Keratinocyte (primary cell): Measurements from ENCODE around the gene RTN4RL2.

Experiments
- EZH2 ChIP-seq: IDR thresholded peaks from one replicate; pipeline ENCODE4 v1.6.1; 2012; ENCODE audit warnings: inconsistent platforms, mild to moderate bottlenecking, low read length, moderate library complexity
- TF ChIP-seq, protein P1 (sequence below), 3 experiments: IDR thresholded peaks in 1 of 3; conservative IDR thresholded peaks in 1 of 3; optimal IDR thresholded peaks in 1 of 3; 2 replicates in 2 of 3; 3 replicates in 1 of 3; pipeline versions ENCODE3 to v1.5.1; 2011; ENCODE audit warnings: low read length in 3 of 3, mild to moderate bottlenecking in 3 of 3, moderate library complexity in 2 of 3, control low read depth in 1 of 3, inconsistent platforms in 1 of 3; ENCODE audit not compliant: insufficient read depth in 2 of 3; ENCODE audit errors: extremely low read depth in 1 of 3

DNA sequence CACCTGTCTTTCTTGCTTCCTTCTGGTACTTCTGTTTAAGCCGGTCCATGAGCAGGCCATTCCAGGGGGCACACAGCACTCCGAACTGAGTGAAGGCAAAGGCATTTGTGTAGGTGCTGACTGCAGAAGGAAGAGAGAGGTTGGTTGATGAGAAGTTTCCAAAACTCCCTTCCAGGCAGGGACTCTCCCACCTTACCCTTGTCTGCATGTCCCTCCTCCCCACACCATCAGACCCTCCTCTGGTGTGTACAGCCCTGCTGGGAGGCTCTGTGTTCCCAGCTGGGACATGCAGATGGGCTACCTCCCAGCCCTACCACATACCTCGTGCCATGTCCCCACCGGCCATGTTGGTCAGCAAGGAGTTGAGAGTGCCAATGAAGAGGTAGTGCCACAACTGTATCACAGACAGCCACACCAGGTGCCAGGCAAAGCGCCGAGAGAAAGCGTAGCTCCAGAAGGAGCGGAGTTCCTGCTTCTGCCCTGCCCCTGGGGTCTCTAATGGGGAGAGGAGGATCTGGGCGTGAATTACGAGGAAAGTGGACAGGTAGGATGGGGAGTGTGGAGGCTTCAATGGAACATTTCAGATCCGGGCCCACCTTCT, 45.6 kb upstream of the RTN4RL2 start:
- no peak for TF ChIP-seq EZH2
- TF ChIP-seq, protein P1, sequence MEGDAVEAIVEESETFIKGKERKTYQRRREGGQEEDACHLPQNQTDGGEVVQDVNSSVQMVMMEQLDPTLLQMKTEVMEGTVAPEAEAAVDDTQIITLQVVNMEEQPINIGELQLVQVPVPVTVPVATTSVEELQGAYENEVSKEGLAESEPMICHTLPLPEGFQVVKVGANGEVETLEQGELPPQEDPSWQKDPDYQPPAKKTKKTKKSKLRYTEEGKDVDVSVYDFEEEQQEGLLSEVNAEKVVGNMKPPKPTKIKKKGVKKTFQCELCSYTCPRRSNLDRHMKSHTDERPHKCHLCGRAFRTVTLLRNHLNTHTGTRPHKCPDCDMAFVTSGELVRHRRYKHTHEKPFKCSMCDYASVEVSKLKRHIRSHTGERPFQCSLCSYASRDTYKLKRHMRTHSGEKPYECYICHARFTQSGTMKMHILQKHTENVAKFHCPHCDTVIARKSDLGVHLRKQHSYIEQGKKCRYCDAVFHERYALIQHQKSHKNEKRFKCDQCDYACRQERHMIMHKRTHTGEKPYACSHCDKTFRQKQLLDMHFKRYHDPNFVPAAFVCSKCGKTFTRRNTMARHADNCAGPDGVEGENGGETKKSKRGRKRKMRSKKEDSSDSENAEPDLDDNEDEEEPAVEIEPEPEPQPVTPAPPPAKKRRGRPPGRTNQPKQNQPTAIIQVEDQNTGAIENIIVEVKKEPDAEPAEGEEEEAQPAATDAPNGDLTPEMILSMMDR (optimal IDR thresholded peaks at IDR 0.05 in 1 of 3, IDR thresholded peaks at IDR 0.05 in 1 of 3, conservative IDR thresholded peaks at IDR 0.05 in 1 of 3; ENCODE audit: extremely low read depth in 1 of 3, insufficient read depth in 2 of 3, low read length in 3 of 3), result no peak
